Activated CD8-positive, alpha-beta T cell treated with anti-CD3 and anti-CD28 coated beads for 36 hours (primary cell): Measurements from ENCODE around the gene TSPAN5. TPM values are rescaled to one million over a fixed set of nuclear protein-coding genes. Genes with fewer than 3 reads are reported as not detected.

Source experiments
- ATAC-seq: fragments of 200-7000 bp; cut with Tn5 transposase; one replicate; pipeline ENCODE4 v1.10.0; 2021; ENCODE audit warnings: mild to moderate bottlenecking, moderate library complexity
- CTCF ChIA-PET: fragments of 350-600 bp; sonication (Branson Sonifier 250); formaldehyde crosslinking; loops from one replicate; lab custom pipeline; 2021; ENCODE audit warnings: antibody characterized with exemption; lab: Charles Lee
- POLR2A ChIA-PET: fragments of 350-600 bp; sonication (Branson Sonifier 250); formaldehyde crosslinking; loops from one replicate; lab custom pipeline; 2021; ENCODE audit warnings: antibody characterized with exemption; lab: Charles Lee
- DNase-seq: peaks from one replicate; pipeline ENCODE4 v3.0.0-alpha.2; 2020
- H3K27ac Mint-ChIP-seq: one replicate; pipeline ENCODE4 v1.8.0; 2021; ENCODE audit warnings: mild to moderate bottlenecking, mixed read lengths
- H3K27me3 Mint-ChIP-seq: one replicate; pipeline ENCODE4 v1.8.0; 2021; ENCODE audit warnings: mixed read lengths
- H3K36me3 Mint-ChIP-seq: one replicate; pipeline ENCODE4 v1.8.0; 2021; ENCODE audit warnings: low read depth, mixed read lengths
- H3K4me1 Mint-ChIP-seq: one replicate; pipeline ENCODE4 v1.8.0; 2021; ENCODE audit warnings: low read depth, mixed read lengths
- H3K4me3 Mint-ChIP-seq: one replicate; pipeline ENCODE4 v1.8.0; 2021; ENCODE audit warnings: mild to moderate bottlenecking, moderate library complexity, mixed read lengths
- H3K9me3 Mint-ChIP-seq: one replicate; pipeline ENCODE4 v1.8.0; 2021; ENCODE audit warnings: mixed read lengths
- intact Hi-C: fragments of 100-400 bp; cut with micrococcal nuclease; formaldehyde crosslinking; loops from one replicate; pipeline ENCODE4 v1.10.0; 2022
- total RNA-seq, 2 experiments: library from RNA; stranded (reverse); gene quantifications; one replicate each; pipeline ENCODE4 v1.2.3, GENCODE V29; 2021
- TF ChIP-seq, protein P1 (sequence below): fragments of 200-600 bp; IDR thresholded peaks from one replicate; pipeline ENCODE4 v1.8.0; 2022; ENCODE audit warnings: antibody characterized with exemption, mild to moderate bottlenecking

TSPAN5 gene
- total RNA-seq, 2 experiments from 2014 or later: 18.5 to 21.9 TPM

DNA sequence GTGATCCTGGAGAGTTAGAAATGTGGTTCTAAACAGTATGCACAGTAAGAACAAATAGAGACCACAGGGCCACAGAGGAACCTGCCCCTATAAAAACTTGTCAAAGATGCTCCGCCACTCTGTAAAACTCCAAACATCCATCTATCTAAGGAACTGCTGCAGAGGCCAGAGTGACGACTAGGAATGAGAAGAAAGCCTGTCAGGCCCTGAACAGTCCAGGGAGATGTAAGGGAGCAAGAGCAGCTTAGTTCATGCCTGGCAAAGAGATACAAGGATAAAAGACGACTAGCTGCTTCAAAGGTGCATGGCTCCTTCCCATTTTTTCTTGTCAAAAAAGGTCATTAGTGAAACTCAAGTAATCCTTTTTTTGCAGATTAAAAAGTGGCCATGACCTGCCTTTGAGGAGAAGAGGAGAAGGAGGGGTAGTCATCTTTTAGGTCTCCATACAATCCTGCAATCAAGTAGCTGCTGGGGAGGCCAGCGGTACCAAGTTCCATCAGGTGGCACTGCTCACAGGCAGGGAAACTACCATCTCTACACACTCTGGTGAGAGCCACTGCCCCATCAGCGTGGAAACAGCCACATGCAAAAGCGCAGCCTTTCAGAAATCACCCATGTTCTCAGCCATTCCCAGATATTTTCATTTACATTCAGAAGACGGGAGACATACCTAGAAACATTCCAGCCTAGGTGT lies 162.1 kb downstream of the TSPAN5 start:
- POLR2A ChIA-PET: interaction anchor here (0.6 kb wide), 1 partner anchor 90 kb away, joined by 3 read pairs; no protein-coding TSS in a partner anchor
- TF ChIP-seq, protein P1, sequence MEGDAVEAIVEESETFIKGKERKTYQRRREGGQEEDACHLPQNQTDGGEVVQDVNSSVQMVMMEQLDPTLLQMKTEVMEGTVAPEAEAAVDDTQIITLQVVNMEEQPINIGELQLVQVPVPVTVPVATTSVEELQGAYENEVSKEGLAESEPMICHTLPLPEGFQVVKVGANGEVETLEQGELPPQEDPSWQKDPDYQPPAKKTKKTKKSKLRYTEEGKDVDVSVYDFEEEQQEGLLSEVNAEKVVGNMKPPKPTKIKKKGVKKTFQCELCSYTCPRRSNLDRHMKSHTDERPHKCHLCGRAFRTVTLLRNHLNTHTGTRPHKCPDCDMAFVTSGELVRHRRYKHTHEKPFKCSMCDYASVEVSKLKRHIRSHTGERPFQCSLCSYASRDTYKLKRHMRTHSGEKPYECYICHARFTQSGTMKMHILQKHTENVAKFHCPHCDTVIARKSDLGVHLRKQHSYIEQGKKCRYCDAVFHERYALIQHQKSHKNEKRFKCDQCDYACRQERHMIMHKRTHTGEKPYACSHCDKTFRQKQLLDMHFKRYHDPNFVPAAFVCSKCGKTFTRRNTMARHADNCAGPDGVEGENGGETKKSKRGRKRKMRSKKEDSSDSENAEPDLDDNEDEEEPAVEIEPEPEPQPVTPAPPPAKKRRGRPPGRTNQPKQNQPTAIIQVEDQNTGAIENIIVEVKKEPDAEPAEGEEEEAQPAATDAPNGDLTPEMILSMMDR: no peak

DNA sequence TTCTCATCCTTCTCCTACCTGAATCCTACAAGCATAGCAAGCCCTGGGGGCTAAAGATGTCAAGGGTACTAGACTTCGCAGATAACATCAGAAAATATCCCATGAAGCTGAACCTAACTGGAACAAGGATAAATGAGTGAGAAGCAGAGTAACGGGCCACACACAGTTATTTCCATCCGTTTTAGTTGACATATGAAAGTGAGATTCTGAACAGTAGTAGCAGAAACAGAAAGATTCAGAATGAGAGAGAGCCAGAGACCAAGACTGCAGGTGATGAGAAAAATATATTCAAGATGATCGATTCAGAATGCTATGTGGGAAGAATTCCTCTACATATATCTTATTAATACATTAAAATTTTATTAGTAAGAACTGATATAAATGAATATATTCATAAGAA lies 165.1 kb downstream of the TSPAN5 start:
- intact Hi-C loops: no loop called here
- no peak overlapping the region for H3K4me3 Mint-ChIP-seq
- POLR2A ChIA-PET: interaction anchor here (1.5 kb wide), 1 partner anchor 11 kb away, joined by 4 read pairs; no protein-coding TSS in a partner anchor
- DNase-seq (no peak), ATAC-seq (peak; percentile 45)
- H3K27me3 Mint-ChIP-seq: no peaks in the 10 kb centered on the region
- TF ChIP-seq, protein P1: no peak
- peaks cover 27% of the 10 kb centered on the region for H3K4me1 Mint-ChIP-seq
- H3K36me3 Mint-ChIP-seq: peaks cover 7% of the 10 kb centered on the region
- H3K9me3 Mint-ChIP-seq: no peaks in the 10 kb centered on the region
- CTCF ChIA-PET: no interaction called here
- H3K27ac Mint-ChIP-seq: no peak overlapping the region

More for the DNA sequence above, 162.1 kb downstream of the TSPAN5 start:
- Mint-ChIP-seq H3K27ac (no peak overlapping the region), H3K36me3 (peaks cover 7% of the 10 kb centered on the region), H3K27me3 (no peaks in the 10 kb centered on the region), H3K4me3 (no peak overlapping the region), H3K4me1 (peaks cover 33% of the 10 kb centered on the region), H3K9me3 (no peaks in the 10 kb centered on the region)
- DNase-seq: no peak
- intact Hi-C loops: no loop called here
- CTCF ChIA-PET: interaction anchor here (2.6 kb wide), 1 partner anchor 29 kb away, joined by 8 read pairs; no protein-coding TSS in a partner anchor
- ATAC-seq: no peak

DNA sequence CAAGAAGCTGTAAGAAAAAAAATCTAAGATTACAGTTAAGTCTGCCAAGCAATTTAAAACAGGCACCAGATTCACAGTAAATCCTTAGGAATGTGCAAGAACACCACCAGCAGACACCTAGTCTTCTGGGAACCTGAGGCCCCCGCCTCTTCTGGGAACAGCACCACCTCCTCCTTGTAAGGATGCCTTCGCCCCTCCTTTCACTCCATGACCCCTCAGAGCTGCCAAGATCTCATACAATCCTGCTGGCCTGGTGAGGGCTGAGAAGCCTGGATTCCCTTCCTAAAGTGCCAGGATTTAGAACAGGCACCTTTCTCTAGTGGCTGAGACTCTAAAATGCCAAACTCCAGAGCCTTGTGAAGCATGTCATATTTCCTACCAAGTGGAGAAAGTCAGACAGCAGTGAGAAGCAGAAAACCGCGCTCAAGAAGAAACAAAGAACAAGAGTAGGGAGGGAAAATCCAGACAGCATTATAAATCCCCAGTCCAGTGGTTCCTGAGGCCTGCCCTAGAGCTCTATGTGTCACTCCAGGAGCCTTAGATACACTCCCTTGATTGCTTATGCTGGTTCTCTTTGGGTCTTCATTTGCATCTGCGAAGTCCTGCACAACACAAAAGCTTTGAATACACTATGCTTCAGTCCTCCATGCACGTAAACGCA lies 166.4 kb downstream of the TSPAN5 start:
- intact Hi-C loops: no loop called here
- Mint-ChIP-seq H3K36me3 (peaks cover 7% of the 10 kb centered on the region), H3K27ac (no peak overlapping the region), H3K4me1 (peaks cover 22% of the 10 kb centered on the region), H3K4me3 (no peak overlapping the region), H3K9me3 (no peaks in the 10 kb centered on the region), H3K27me3 (no peaks in the 10 kb centered on the region)
- no peak for DNase-seq
- ChIA-PET POLR2A (interaction anchor here (1.0 kb wide), 1 partner anchor 9 kb away, joined by 3 read pairs; no protein-coding TSS in a partner anchor), CTCF (no interaction called here)
- TF ChIP-seq, protein P1: no peak
- ATAC-seq: no peak

DNA sequence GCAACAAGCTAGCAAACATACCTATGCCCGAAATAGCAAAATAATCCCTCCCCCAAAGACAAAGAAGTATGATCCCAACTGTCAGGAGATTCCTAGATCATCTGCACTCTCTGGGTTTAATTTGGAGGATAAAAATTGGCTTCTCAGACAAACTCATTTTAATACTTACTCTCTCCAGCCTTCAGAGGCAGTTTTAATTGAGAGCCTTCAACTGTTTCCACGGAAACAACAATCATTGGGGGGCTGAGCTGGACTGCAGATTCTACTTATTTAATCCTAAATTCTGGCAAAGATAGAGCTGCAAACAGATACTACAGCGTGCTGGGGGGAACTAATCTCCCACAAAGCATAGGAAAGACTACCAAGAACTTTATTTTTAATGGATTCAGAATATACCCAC lies 168.2 kb downstream of the TSPAN5 start:
- H3K9me3 Mint-ChIP-seq: no peaks in the 10 kb centered on the region
- ATAC-seq: no peak
- H3K4me1 Mint-ChIP-seq: peaks cover 38% of the 10 kb centered on the region
- no peak overlapping the region for H3K4me3 Mint-ChIP-seq
- H3K27ac Mint-ChIP-seq: no peak overlapping the region
- intact Hi-C loops: no loop called here
- TF ChIP-seq, protein P1: no peak
- H3K36me3 Mint-ChIP-seq: peaks cover 15% of the 10 kb centered on the region
- POLR2A ChIA-PET: no interaction called here
- H3K27me3 Mint-ChIP-seq: no peaks in the 10 kb centered on the region
- no peak for DNase-seq
- CTCF ChIA-PET: no interaction called here
